Stomach (tissue), 4 donors: ENCODE results near the gene MACO1.

Experiments used
- EP300 ChIP-seq: sonication (generic); formaldehyde crosslinking; IDR thresholded peaks from one replicate; pipeline ENCODE4 v1.6.1; 2017; ENCODE audit warnings: antibody characterized with exemption
- POLR2A ChIP-seq, 4 donors: fragments of 450-650 bp; IDR thresholded peaks; one replicate each; pipeline ENCODE4 v1.6.1; 2016; ENCODE audit warnings: antibody characterized with exemption in 4 of 4, control low read depth in 2 of 4, mild to moderate bottlenecking in 1 of 4, moderate library complexity in 1 of 4
- POLR2AphosphoS5 ChIP-seq, 3 donors: sonication (generic); formaldehyde crosslinking; IDR thresholded peaks; one replicate each; pipeline ENCODE4 v1.6.1; 2016; ENCODE audit warnings: antibody characterized with exemption in 3 of 3
- TF ChIP-seq, protein P1 (sequence below), 7 experiments: fragments of 450-650 bp in 4 of 7; fragments of 200-600 bp in 3 of 7; sonication (generic) in 3 of 7; IDR thresholded peaks; one replicate each; pipeline ENCODE4 v1.5.1; 2016 to 2019; ENCODE audit warnings: antibody characterized with exemption in 7 of 7, control low read depth in 2 of 7, mild to moderate bottlenecking in 1 of 7

- TF ChIP-seq POLR2AphosphoS5 (IDR thresholded peaks at IDR 0.05) (no peak), POLR2A (IDR thresholded peaks at IDR 0.05) (no peak), EP300 (no peak)
- TF ChIP-seq, protein P1, sequence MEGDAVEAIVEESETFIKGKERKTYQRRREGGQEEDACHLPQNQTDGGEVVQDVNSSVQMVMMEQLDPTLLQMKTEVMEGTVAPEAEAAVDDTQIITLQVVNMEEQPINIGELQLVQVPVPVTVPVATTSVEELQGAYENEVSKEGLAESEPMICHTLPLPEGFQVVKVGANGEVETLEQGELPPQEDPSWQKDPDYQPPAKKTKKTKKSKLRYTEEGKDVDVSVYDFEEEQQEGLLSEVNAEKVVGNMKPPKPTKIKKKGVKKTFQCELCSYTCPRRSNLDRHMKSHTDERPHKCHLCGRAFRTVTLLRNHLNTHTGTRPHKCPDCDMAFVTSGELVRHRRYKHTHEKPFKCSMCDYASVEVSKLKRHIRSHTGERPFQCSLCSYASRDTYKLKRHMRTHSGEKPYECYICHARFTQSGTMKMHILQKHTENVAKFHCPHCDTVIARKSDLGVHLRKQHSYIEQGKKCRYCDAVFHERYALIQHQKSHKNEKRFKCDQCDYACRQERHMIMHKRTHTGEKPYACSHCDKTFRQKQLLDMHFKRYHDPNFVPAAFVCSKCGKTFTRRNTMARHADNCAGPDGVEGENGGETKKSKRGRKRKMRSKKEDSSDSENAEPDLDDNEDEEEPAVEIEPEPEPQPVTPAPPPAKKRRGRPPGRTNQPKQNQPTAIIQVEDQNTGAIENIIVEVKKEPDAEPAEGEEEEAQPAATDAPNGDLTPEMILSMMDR (IDR thresholded peaks at IDR 0.05) = peak in 5 of 7 experiments; percentile 32 to 67 (median 57)
Observed at GRCh38 chr1:25503551-25504426, 73.1 kb downstream of the MACO1 start.
